ENCODE results near the gene NLE1.
"Not testable (repeated sequence)": the region's sequence is repeated elsewhere in the genome, so short reads cannot be mapped to it uniquely, and the experiment has no call there.

The NLE1 gene

GRCh38 chr17:35154196-35155165 is 12.4 kb upstream of the NLE1 start:
- no peak overlapping the region for H3K4me3 ChIP-seq (ENCODE audit: low read depth, low read length)
- no peak for TF ChIP-seq CTCF (IDR thresholded peaks at IDR 0.05; ENCODE audit: insufficient read depth, low read depth, low read length, missing control alignments)
- DNase-seq (ENCODE audit: low read depth), result no peak

GRCh38 chr17:35152421-35153140 is 10.5 kb upstream of the NLE1 start:
- DNase-seq (ENCODE audit: low read depth), result no peak
- TF ChIP-seq CTCF (IDR thresholded peaks at IDR 0.05; ENCODE audit: insufficient read depth, low read depth, low read length, missing control alignments), result no peak
- no peak overlapping the region for H3K4me3 ChIP-seq (ENCODE audit: low read depth, low read length)

- H3K4me3 ChIP-seq (ENCODE audit: low read depth, low read length); DNase-seq (ENCODE audit: low read depth): not testable (repeated sequence)
These were observed 9.0 kb upstream of the NLE1 start for GRCh38 chr17:35151080-35151479.

GRCh38 chr17:35149941-35150340 is 7.8 kb upstream of the NLE1 start:
- TF ChIP-seq CTCF (IDR thresholded peaks at IDR 0.05; ENCODE audit: insufficient read depth, low read depth, low read length, missing control alignments), result no peak
- no peak overlapping the region for H3K4me3 ChIP-seq (ENCODE audit: low read depth, low read length)
- DNase-seq (ENCODE audit: low read depth), result no peak

GRCh38 chr17:35148144-35148543 is 6.0 kb upstream of the NLE1 start:
- DNase-seq (ENCODE audit: low read depth), result no peak
- H3K4me3 ChIP-seq (ENCODE audit: low read depth, low read length), result no peak overlapping the region
- TF ChIP-seq CTCF (IDR thresholded peaks at IDR 0.05; ENCODE audit: insufficient read depth, low read depth, low read length, missing control alignments), result no peak

GRCh38 chr17:35147375-35147905 is 5.3 kb upstream of the NLE1 start, which contains the start of gene UNC45B:
UNC45B (plus strand) TSS chr17:35147817; CDS start chr17:35148264, 447 bp downstream.
- TF ChIP-seq CTCF (IDR thresholded peaks at IDR 0.05; ENCODE audit: insufficient read depth, low read depth, low read length, missing control alignments), result no peak
- H3K4me3 ChIP-seq (ENCODE audit: low read depth, low read length), result no peak within 1 kb of the TSS
- DNase-seq (ENCODE audit: low read depth), result no peak

- no peak for TF ChIP-seq CTCF (IDR thresholded peaks at IDR 0.05; ENCODE audit: insufficient read depth, low read depth, low read length, missing control alignments)
- DNase-seq (ENCODE audit: low read depth), result no peak
These were observed 4.2 kb upstream of the NLE1 start for GRCh38 chr17:35146214-35146833.

More at GRCh38 chr17:35146214-35146833, 4.2 kb upstream of the NLE1 start:
- no peak overlapping the region for H3K4me3 ChIP-seq (ENCODE audit: low read depth, low read length)

Data from GM12865 (cell line).